ENCODE measurements around the gene HOXD8.

Gene HOXD8

GRCh38 chr2:176118601-176119339, 10.7 kb upstream of the HOXD8 start:
- CTCF ChIA-PET = interaction anchor here (0.6 to 1.0 kb wide), 2 partner anchors 13 to 699 kb away, joined by 3 read pairs; no protein-coding TSS in a partner anchor
- H3K36me3 ChIP-seq (ENCODE audit: control insufficient read depth in 2 of 2, insufficient read depth in 1 of 2, low read length in 2 of 2) = peaks cover 9 to 98% of the 10 kb centered on the region in 2 experiments; a peak in 2 of 3 replicates
- H3K4me1 ChIP-seq (ENCODE audit: control insufficient read depth, insufficient read depth, low read length) = no peaks in the 10 kb centered on the region
- H3K9me3 ChIP-seq (ENCODE audit: control insufficient read depth, insufficient read depth, low read depth, low read length) = no peaks in the 10 kb centered on the region
- TF ChIP-seq ZBTB11 (tag by site-specific recombination; conservative IDR thresholded peaks at IDR 0.05; ENCODE audit: low read depth) (no peak), ZNF175 (tag by site-specific recombination; IDR thresholded peaks at IDR 0.05) (no peak), ZNF184 (tag by site-specific recombination; IDR thresholded peaks at IDR 0.05) (no peak)
- no peak overlapping the region for H3K27ac ChIP-seq (ENCODE audit: extremely low read depth, low read depth, low read length)
- H3K4me3 ChIP-seq (ENCODE audit: low read depth, low read length) = no peak overlapping the region
- POLR2A ChIA-PET = no interaction called here

GRCh38 chr2:176120364-176121189, 8.9 kb upstream of the HOXD8 start:
- Histone ChIP-seq H3K27ac (ENCODE audit: extremely low read depth, low read depth, low read length) (no peak overlapping the region), H3K4me1 (ENCODE audit: control insufficient read depth, insufficient read depth, low read length) (no peaks in the 10 kb centered on the region), H3K9me3 (ENCODE audit: control insufficient read depth, insufficient read depth, low read depth, low read length) (no peaks in the 10 kb centered on the region), H3K4me3 (ENCODE audit: low read depth, low read length) (no peak overlapping the region), H3K36me3 (ENCODE audit: control insufficient read depth in 2 of 2, insufficient read depth in 1 of 2, low read length in 2 of 2) (peaks cover 7 to 95% of the 10 kb centered on the region in 2 experiments; a peak in 2 of 3 replicates)
- TF ChIP-seq BCL11B (tag by site-specific recombination; IDR thresholded peaks at IDR 0.05; ENCODE audit: low read depth) (no peak), HOXA7 (CRISPR knock-in tag; IDR thresholded peaks at IDR 0.05; ENCODE audit: borderline replicate concordance) (no peak), ZSCAN4 (tag by site-specific recombination; IDR thresholded peaks at IDR 0.05) (no peak), ZNF792 (tag by site-specific recombination; IDR thresholded peaks at IDR 0.05) (no peak), ZNF530 (tag by site-specific recombination; IDR thresholded peaks at IDR 0.05; ENCODE audit: low read depth) (no peak), ZNF16 (tag by site-specific recombination; IDR thresholded peaks at IDR 0.05; ENCODE audit: low read depth) (no peak), ZNF660 (tag by site-specific recombination; IDR thresholded peaks at IDR 0.05) (no peak), HOXD13 (CRISPR knock-in tag; IDR thresholded peaks at IDR 0.05; ENCODE audit: borderline replicate concordance) (no peak), ZFP69B (tag by site-specific recombination; IDR thresholded peaks at IDR 0.05) (no peak)
- ChIA-PET POLR2A (no interaction called here), CTCF (interaction anchor here (0.5 to 1.1 kb wide), 8 partner anchors 9 to 838 kb away, joined by 3 to 4 read pairs (median 3); no protein-coding TSS in a partner anchor)

- ChIA-PET CTCF (interaction anchor here (0.5 to 0.9 kb wide), 2 partner anchors 152 to 839 kb away, joined by 3 to 4 read pairs; no protein-coding TSS in a partner anchor), POLR2A (no interaction called here)
- Histone ChIP-seq H3K4me1 (ENCODE audit: control insufficient read depth, insufficient read depth, low read length) (no peaks in the 10 kb centered on the region), H3K36me3 (ENCODE audit: control insufficient read depth in 2 of 2, insufficient read depth in 1 of 2, low read length in 2 of 2) (peaks cover 5 to 86% of the 10 kb centered on the region in 2 experiments; a peak in 2 of 3 replicates), H3K4me3 (ENCODE audit: low read depth, low read length) (no peak overlapping the region), H3K27ac (ENCODE audit: extremely low read depth, low read depth, low read length) (no peak overlapping the region), H3K9me3 (ENCODE audit: control insufficient read depth, insufficient read depth, low read depth, low read length) (no peaks in the 10 kb centered on the region)
- TF ChIP-seq ZIC2 (tag by site-specific recombination; IDR thresholded peaks at IDR 0.05) (no peak), ZNF184 (tag by site-specific recombination; IDR thresholded peaks at IDR 0.05) (no peak), ZNF311 (tag by site-specific recombination; IDR thresholded peaks at IDR 0.05; ENCODE audit: borderline replicate concordance) (no peak), ZNF223 (tag by site-specific recombination; IDR thresholded peaks at IDR 0.05) (no peak), ZBTB10 (tag by site-specific recombination; IDR thresholded peaks at IDR 0.05) (no peak)
Measured at GRCh38 chr2:176121190-176122051, 8.1 kb upstream of the HOXD8 start.
